Islet precursor cell (in vitro differentiated cells): ENCODE data around the gene RYR3.

Source experiments
- DNase-seq: peaks from one replicate; pipeline ENCODE4 v3.0.0-alpha.2; 2018

RYR3 gene

DNA sequence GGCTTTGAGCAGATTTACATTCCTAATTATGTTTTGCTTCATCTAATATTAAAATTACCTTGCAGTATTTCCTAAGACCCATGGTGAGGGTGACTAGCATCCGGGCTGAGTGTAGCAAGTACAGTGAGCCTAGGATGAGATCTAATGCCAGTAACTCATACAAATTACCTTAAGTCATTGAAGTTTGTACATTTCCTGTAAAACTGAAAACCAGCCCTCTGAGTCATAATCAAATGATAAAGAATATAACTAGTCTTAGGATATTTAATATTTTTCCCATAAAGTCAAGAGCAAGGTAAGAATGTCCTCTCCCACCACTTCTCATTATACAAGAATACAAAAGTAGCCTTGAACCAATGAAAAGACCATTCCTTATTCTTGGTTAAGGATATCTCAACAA, 602.7 kb downstream of the RYR3 start:
- no peak for DNase-seq
